GM23338 (cell line): ENCODE measurements around the gene PIM2. TPM values are rescaled to one million over a fixed set of nuclear protein-coding genes. Genes with fewer than 3 reads are reported as not detected.

Experiments
- ATAC-seq: fragments of 200-7000 bp; cut with Tn5 transposase; 3 replicates; pipeline ENCODE4 v1.9.1; 2020
- DNase-seq: peaks from one replicate; pipeline ENCODE4 v3.0.0-alpha.2; 2015; ENCODE audit warnings: low spot score
- H2AFZ ChIP-seq: fragments of 200-600 bp; sonication (generic); 2 replicates; pipeline ENCODE4 v1.8.0; 2016; ENCODE audit warnings: antibody characterized with exemption, mild to moderate bottlenecking, moderate library complexity
- H3F3A ChIP-seq: fragments of 200-600 bp; sonication (generic); replicated peaks from 2 replicates; pipeline ENCODE4 v1.8.0; 2017; ENCODE audit warnings: antibody characterized with exemption, mixed run types, low read depth
- H3K27ac ChIP-seq: fragments of 200-600 bp; sonication (generic); 2 replicates; pipeline ENCODE4 v1.6.1; 2016; ENCODE audit warnings: low read depth
- H3K27me3 ChIP-seq: fragments of 200-600 bp; sonication (generic); 2 replicates; pipeline ENCODE4 v1.8.0; 2016; ENCODE audit warnings: mild to moderate bottlenecking, mixed run types, moderate library complexity; ENCODE audit not compliant: insufficient read depth
- H3K36me3 ChIP-seq: fragments of 200-600 bp; sonication (generic); 2 replicates; pipeline ENCODE4 v1.8.0; 2016; ENCODE audit warnings: mild to moderate bottlenecking; ENCODE audit not compliant: insufficient read depth
- H3K4me1 ChIP-seq: fragments of 200-600 bp; sonication (generic); 2 replicates; pipeline ENCODE4 v1.8.0; 2016; ENCODE audit warnings: mild to moderate bottlenecking, moderate library complexity; ENCODE audit not compliant: insufficient read depth
- H3K4me2 ChIP-seq: fragments of 200-600 bp; sonication (generic); 2 replicates; pipeline ENCODE4 v1.7.1; 2017; ENCODE audit warnings: mixed run types
- H3K4me3 ChIP-seq: fragments of 200-600 bp; sonication (generic); 2 replicates; pipeline ENCODE4 v1.6.1; 2016; ENCODE audit warnings: mixed run types
- H3K79me2 ChIP-seq: fragments of 200-600 bp; sonication (generic); replicated peaks from 2 replicates; pipeline ENCODE4 v1.8.0; 2017; ENCODE audit warnings: mild to moderate bottlenecking; ENCODE audit not compliant: insufficient read depth
- H3K9me2 ChIP-seq: fragments of 200-600 bp; sonication (generic); 2 replicates; pipeline ENCODE4 v1.8.0; 2017; ENCODE audit not compliant: insufficient read depth
- H4K20me1 ChIP-seq: fragments of 200-600 bp; sonication (generic); replicated peaks from 2 replicates; pipeline ENCODE4 v1.8.0; 2017; ENCODE audit warnings: mild to moderate bottlenecking; ENCODE audit not compliant: insufficient read depth
- H3K27ac Mint-ChIP-seq: 2 replicates; pipeline ENCODE4 v1.8.0; 2020; ENCODE audit warnings: inconsistent platforms, mild to moderate bottlenecking, moderate library complexity, mixed read lengths
- H3K27me3 Mint-ChIP-seq: 3 replicates; pipeline ENCODE4 v1.8.0; 2022; ENCODE audit warnings: low read depth, mild to moderate bottlenecking, moderate library complexity, mixed read lengths, inconsistent platforms; ENCODE audit not compliant: insufficient read depth, poor library complexity
- H3K36me3 Mint-ChIP-seq: 3 replicates; pipeline ENCODE4 v1.8.0; 2021; ENCODE audit warnings: low read depth, mild to moderate bottlenecking, inconsistent platforms, moderate library complexity, mixed read lengths
- H3K4me1 Mint-ChIP-seq: 3 replicates; pipeline ENCODE4 v1.8.0; 2020; ENCODE audit warnings: mild to moderate bottlenecking, inconsistent platforms, mixed read lengths
- H3K4me3 Mint-ChIP-seq: 3 replicates; pipeline ENCODE4 v1.8.0; 2021; ENCODE audit warnings: moderate library complexity, mild to moderate bottlenecking, inconsistent platforms, mixed read lengths
- H3K9me3 Mint-ChIP-seq: 3 replicates; pipeline ENCODE4 v1.8.0; 2020; ENCODE audit warnings: moderate library complexity, mild to moderate bottlenecking, inconsistent platforms, mixed read lengths
- EZH2phosphoT487 ChIP-seq: fragments of 200-600 bp; sonication (generic); IDR thresholded peaks from one replicate; pipeline ENCODE4 v1.8.1; 2018; ENCODE audit warnings: antibody characterized with exemption; ENCODE audit not compliant: unreplicated experiment
- STAT1 ChIP-seq: IDR thresholded peaks from one replicate; pipeline ENCODE4 v1.6.1; 2016; ENCODE audit warnings: antibody characterized with exemption; ENCODE audit not compliant: unreplicated experiment
- ZNF114 ChIP-seq: fragments of 250-450 bp; sonication (Bioruptor Pico); IDR thresholded peaks from 2 replicates; pipeline ENCODE4 v1.5.0; 2020; ENCODE audit warnings: mild to moderate bottlenecking, moderate library complexity
- polyA plus RNA-seq: library from polyadenylated mRNA; unstranded; fragments of >200 nt; fragmentation: Nextera tagmentation; extraction: Ambion mirVana; gene quantifications from 2 replicates; pipeline ENCODE4 v1.2.1, GENCODE V29; 2016
- total RNA-seq: library from RNA; depleted of rRNA; stranded (reverse); fragments of >200 nt; shearing (Covaris generic); gene quantifications from 2 replicates; pipeline ENCODE4 v1.2.3, GENCODE V29; 2014
- TF ChIP-seq, protein P1 (sequence below): fragments of 250-450 bp; sonication (Bioruptor Pico); IDR thresholded peaks from 2 replicates; pipeline ENCODE4 v1.5.0; 2020; ENCODE audit warnings: mild to moderate bottlenecking, moderate library complexity
- TF ChIP-seq, protein P2 (sequence below): IDR thresholded peaks from 2 replicates; pipeline ENCODE4 v1.6.1; 2016; ENCODE audit warnings: antibody characterized with exemption
- TF ChIP-seq, protein P3 (sequence below), 2 experiments: fragments of 200-600 bp in 1 of 2; sonication (generic) in 1 of 2; conservative IDR thresholded peaks; 2 replicates each; pipeline versions ENCODE4 v1.5.1 to v1.6.1; 2016 to 2017; ENCODE audit warnings: antibody characterized with exemption in 2 of 2, low read depth in 2 of 2, mild to moderate bottlenecking in 2 of 2, moderate library complexity in 1 of 2
- TF ChIP-seq, protein P4 (sequence below): IDR thresholded peaks from one replicate; pipeline ENCODE4 v1.6.1; 2018; ENCODE audit warnings: antibody characterized with exemption; ENCODE audit not compliant: unreplicated experiment

Gene PIM2
- total and polyA plus RNA-seq, 2 experiments from 2014 or later: 237 to 359 TPM

DNA sequence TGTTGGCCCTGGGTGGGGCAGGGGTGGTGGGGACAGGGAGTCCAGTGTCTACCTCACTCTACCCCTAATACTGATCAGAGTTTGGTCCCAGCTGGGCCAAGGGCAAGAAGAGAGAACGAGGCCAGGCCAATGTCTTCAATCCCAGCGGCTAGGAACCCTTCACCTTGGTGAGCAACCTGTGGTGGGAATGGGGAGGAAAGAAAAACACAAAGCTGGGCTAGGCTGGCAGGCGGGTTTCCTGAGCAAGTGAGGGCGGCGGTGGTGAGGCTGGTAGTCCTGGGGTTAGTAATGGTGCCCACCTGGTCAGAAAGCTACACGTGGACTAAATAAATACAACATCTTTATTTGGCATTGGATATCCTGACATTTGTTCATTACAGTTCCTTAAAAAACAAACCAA is 15.5 kb downstream of the PIM2 start:
- Mint-ChIP-seq H3K27me3 (peaks cover 4% of the 10 kb centered on the region), H3K36me3 (peaks cover 39% of the 10 kb centered on the region), H3K4me1 (peaks cover 7% of the 10 kb centered on the region), H3K27ac (no peak overlapping the region), H3K4me3 (no peak overlapping the region; the same call in 2 of the 3 replicates), H3K9me3 (no peaks in the 10 kb centered on the region)
- Histone ChIP-seq H3K36me3 (no peaks in the 10 kb centered on the region), H3K4me3 (no peak overlapping the region), H3K27me3 (no peaks in the 10 kb centered on the region), H3K4me2 (no peak overlapping the region), H3K27ac (no peak overlapping the region), H3F3A (no peaks in the 10 kb centered on the region), H4K20me1 (no peaks in the 10 kb centered on the region), H3K79me2 (peaks cover 15% of the 10 kb centered on the region), H3K4me1 (no peaks in the 10 kb centered on the region), H2AFZ (no peak overlapping the region), H3K9me2 (no peaks in the 10 kb centered on the region)
- ATAC-seq (no peak), DNase-seq (no peak)
- TF ChIP-seq, protein P1, sequence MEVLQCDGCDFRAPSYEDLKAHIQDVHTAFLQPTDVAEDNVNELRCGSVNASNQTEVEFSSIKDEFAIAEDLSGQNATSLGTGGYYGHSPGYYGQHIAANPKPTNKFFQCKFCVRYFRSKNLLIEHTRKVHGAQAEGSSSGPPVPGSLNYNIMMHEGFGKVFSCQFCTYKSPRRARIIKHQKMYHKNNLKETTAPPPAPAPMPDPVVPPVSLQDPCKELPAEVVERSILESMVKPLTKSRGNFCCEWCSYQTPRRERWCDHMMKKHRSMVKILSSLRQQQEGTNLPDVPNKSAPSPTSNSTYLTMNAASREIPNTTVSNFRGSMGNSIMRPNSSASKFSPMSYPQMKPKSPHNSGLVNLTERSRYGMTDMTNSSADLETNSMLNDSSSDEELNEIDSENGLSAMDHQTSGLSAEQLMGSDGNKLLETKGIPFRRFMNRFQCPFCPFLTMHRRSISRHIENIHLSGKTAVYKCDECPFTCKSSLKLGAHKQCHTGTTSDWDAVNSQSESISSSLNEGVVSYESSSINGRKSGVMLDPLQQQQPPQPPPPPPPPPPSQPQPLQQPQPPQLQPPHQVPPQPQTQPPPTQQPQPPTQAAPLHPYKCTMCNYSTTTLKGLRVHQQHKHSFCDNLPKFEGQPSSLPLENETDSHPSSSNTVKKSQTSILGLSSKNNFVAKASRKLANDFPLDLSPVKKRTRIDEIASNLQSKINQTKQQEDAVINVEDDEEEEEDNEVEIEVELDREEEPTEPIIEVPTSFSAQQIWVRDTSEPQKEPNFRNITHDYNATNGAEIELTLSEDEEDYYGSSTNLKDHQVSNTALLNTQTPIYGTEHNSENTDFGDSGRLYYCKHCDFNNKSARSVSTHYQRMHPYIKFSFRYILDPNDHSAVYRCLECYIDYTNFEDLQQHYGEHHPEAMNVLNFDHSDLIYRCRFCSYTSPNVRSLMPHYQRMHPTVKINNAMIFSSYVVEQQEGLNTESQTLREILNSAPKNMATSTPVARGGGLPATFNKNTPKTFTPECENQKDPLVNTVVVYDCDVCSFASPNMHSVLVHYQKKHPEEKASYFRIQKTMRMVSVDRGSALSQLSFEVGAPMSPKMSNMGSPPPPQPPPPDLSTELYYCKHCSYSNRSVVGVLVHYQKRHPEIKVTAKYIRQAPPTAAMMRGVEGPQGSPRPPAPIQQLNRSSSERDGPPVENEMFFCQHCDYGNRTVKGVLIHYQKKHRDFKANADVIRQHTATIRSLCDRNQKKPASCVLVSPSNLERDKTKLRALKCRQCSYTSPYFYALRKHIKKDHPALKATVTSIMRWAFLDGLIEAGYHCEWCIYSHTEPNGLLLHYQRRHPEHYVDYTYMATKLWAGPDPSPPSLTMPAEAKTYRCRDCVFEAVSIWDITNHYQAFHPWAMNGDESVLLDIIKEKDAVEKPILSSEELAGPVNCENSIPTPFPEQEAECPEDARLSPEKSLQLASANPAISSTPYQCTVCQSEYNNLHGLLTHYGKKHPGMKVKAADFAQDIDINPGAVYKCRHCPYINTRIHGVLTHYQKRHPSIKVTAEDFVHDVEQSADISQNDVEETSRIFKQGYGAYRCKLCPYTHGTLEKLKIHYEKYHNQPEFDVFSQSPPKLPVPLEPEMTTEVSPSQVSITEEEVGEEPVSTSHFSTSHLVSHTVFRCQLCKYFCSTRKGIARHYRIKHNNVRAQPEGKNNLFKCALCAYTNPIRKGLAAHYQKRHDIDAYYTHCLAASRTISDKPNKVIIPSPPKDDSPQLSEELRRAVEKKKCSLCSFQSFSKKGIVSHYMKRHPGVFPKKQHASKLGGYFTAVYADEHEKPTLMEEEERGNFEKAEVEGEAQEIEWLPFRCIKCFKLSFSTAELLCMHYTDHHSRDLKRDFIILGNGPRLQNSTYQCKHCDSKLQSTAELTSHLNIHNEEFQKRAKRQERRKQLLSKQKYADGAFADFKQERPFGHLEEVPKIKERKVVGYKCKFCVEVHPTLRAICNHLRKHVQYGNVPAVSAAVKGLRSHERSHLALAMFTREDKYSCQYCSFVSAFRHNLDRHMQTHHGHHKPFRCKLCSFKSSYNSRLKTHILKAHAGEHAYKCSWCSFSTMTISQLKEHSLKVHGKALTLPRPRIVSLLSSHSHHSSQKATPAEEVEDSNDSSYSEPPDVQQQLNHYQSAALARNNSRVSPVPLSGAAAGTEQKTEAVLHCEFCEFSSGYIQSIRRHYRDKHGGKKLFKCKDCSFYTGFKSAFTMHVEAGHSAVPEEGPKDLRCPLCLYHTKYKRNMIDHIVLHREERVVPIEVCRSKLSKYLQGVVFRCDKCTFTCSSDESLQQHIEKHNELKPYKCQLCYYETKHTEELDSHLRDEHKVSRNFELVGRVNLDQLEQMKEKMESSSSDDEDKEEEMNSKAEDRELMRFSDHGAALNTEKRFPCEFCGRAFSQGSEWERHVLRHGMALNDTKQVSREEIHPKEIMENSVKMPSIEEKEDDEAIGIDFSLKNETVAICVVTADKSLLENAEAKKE: no peak
- TF ChIP-seq, protein P2, sequence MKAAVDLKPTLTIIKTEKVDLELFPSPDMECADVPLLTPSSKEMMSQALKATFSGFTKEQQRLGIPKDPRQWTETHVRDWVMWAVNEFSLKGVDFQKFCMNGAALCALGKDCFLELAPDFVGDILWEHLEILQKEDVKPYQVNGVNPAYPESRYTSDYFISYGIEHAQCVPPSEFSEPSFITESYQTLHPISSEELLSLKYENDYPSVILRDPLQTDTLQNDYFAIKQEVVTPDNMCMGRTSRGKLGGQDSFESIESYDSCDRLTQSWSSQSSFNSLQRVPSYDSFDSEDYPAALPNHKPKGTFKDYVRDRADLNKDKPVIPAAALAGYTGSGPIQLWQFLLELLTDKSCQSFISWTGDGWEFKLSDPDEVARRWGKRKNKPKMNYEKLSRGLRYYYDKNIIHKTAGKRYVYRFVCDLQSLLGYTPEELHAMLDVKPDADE: no peak
- TF ChIP-seq ZNF114 (CRISPR knock-in tag) (no peak), EZH2phosphoT487 (no peak), STAT1 (no peak)
- TF ChIP-seq, protein P3, sequence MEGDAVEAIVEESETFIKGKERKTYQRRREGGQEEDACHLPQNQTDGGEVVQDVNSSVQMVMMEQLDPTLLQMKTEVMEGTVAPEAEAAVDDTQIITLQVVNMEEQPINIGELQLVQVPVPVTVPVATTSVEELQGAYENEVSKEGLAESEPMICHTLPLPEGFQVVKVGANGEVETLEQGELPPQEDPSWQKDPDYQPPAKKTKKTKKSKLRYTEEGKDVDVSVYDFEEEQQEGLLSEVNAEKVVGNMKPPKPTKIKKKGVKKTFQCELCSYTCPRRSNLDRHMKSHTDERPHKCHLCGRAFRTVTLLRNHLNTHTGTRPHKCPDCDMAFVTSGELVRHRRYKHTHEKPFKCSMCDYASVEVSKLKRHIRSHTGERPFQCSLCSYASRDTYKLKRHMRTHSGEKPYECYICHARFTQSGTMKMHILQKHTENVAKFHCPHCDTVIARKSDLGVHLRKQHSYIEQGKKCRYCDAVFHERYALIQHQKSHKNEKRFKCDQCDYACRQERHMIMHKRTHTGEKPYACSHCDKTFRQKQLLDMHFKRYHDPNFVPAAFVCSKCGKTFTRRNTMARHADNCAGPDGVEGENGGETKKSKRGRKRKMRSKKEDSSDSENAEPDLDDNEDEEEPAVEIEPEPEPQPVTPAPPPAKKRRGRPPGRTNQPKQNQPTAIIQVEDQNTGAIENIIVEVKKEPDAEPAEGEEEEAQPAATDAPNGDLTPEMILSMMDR (conservative IDR thresholded peaks at IDR 0.05; ENCODE audit: low read depth in 2 of 2): no peak
- TF ChIP-seq, protein P4, sequence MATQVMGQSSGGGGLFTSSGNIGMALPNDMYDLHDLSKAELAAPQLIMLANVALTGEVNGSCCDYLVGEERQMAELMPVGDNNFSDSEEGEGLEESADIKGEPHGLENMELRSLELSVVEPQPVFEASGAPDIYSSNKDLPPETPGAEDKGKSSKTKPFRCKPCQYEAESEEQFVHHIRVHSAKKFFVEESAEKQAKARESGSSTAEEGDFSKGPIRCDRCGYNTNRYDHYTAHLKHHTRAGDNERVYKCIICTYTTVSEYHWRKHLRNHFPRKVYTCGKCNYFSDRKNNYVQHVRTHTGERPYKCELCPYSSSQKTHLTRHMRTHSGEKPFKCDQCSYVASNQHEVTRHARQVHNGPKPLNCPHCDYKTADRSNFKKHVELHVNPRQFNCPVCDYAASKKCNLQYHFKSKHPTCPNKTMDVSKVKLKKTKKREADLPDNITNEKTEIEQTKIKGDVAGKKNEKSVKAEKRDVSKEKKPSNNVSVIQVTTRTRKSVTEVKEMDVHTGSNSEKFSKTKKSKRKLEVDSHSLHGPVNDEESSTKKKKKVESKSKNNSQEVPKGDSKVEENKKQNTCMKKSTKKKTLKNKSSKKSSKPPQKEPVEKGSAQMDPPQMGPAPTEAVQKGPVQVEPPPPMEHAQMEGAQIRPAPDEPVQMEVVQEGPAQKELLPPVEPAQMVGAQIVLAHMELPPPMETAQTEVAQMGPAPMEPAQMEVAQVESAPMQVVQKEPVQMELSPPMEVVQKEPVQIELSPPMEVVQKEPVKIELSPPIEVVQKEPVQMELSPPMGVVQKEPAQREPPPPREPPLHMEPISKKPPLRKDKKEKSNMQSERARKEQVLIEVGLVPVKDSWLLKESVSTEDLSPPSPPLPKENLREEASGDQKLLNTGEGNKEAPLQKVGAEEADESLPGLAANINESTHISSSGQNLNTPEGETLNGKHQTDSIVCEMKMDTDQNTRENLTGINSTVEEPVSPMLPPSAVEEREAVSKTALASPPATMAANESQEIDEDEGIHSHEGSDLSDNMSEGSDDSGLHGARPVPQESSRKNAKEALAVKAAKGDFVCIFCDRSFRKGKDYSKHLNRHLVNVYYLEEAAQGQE: no peak
